ENCODE results near the gene TAF8. TPM values are rescaled to one million over a fixed set of nuclear protein-coding genes. Genes with fewer than 3 reads are reported as not detected.
A peak's percentile ranks its signal among the peaks of the same experiment; 100 is the strongest.

Gene TAF8
- total RNA-seq, 1 donor, result 16.3 TPM

DNA sequence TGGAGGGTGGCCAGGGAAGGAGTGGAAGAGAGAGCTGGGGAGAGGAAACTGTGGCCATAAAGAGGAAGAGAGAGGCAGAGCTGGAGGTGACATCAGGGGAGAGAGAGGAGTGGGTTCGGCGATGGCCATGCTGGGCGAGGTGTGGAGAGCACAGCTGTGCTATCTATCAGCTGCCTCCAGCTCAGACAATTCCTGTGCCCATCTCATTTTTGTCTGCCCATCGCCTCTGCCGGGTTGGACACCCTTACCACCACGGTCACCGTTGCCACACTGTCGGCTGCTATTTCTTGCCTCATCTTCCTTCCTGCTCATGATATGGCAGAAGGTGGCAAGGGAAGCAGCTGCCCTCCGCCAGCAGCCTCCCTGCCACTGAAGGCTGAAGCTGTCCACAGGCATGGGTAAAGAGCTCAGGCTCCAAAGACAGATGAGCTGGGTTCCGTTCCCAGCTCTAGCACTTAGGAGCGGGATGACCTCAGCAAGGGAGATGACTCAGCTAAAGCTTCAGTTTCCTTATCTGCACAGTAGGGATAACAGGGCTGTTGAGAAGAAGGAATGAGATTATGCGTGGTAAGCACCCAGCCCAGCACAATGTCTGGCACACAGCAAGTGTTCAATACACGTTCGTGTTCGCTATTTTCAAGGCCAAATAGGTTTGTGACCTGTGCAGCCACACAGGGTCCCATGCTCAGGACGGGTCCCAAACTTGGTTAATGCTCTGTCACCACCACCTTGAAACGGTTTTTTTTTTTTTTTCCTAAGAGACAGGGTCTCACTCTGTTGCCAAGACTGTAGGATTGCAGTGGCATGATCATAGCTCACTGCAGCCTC is 21.9 kb upstream of the TAF8 start:
- Histone ChIP-seq H3K4me3 (ENCODE audit: insufficient read depth, low read length) (no peak overlapping the region), H3K4me2 (ENCODE audit: insufficient read depth, low read length) (no peak overlapping the region), H2AFZ (ENCODE audit: low read length) (no peak overlapping the region), H3K36me3 (ENCODE audit: insufficient read depth, low read length) (no peaks in the 10 kb centered on the region), H3K27me3 (ENCODE audit: insufficient read depth, low read length) (no peaks in the 10 kb centered on the region), H3K9me3 (ENCODE audit: low read depth, low read length) (no peaks in the 10 kb centered on the region), H3K27ac (ENCODE audit: low read depth, low read length) (no peak overlapping the region), H3K4me1 (ENCODE audit: insufficient read depth, low read length) (peaks cover 3% of the 10 kb centered on the region), H3K79me2 (ENCODE audit: insufficient read depth, low read length) (no peaks in the 10 kb centered on the region), H4K20me1 (ENCODE audit: insufficient read depth, low read length) (no peaks in the 10 kb centered on the region)
- TF ChIP-seq, protein P1, sequence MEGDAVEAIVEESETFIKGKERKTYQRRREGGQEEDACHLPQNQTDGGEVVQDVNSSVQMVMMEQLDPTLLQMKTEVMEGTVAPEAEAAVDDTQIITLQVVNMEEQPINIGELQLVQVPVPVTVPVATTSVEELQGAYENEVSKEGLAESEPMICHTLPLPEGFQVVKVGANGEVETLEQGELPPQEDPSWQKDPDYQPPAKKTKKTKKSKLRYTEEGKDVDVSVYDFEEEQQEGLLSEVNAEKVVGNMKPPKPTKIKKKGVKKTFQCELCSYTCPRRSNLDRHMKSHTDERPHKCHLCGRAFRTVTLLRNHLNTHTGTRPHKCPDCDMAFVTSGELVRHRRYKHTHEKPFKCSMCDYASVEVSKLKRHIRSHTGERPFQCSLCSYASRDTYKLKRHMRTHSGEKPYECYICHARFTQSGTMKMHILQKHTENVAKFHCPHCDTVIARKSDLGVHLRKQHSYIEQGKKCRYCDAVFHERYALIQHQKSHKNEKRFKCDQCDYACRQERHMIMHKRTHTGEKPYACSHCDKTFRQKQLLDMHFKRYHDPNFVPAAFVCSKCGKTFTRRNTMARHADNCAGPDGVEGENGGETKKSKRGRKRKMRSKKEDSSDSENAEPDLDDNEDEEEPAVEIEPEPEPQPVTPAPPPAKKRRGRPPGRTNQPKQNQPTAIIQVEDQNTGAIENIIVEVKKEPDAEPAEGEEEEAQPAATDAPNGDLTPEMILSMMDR (IDR thresholded peaks at IDR 0.05; ENCODE audit: extremely low read depth, low read depth, low read length), result no peak
- DNase-seq (ENCODE audit: insufficient read length, low spot score, missing footprints), result peak; percentile 93

- no peaks in the 10 kb centered on the region for H4K20me1 ChIP-seq (ENCODE audit: insufficient read depth, low read length)
- H2AFZ ChIP-seq (ENCODE audit: low read length), result no peak overlapping the region
- no peaks in the 10 kb centered on the region for H3K36me3 ChIP-seq (ENCODE audit: insufficient read depth, low read length)
- no peaks in the 10 kb centered on the region for H3K9me3 ChIP-seq (ENCODE audit: low read depth, low read length)
- H3K27ac ChIP-seq (ENCODE audit: low read depth, low read length), result no peak overlapping the region
- no peaks in the 10 kb centered on the region for H3K27me3 ChIP-seq (ENCODE audit: insufficient read depth, low read length)
- H3K4me1 ChIP-seq (ENCODE audit: insufficient read depth, low read length), result peaks cover 3% of the 10 kb centered on the region
- no peaks in the 10 kb centered on the region for H3K79me2 ChIP-seq (ENCODE audit: insufficient read depth, low read length)
- DNase-seq (ENCODE audit: insufficient read length, low spot score, missing footprints), result no peak
- H3K4me2 ChIP-seq (ENCODE audit: insufficient read depth, low read length), result no peak overlapping the region
- TF ChIP-seq, protein P1 (IDR thresholded peaks at IDR 0.05; ENCODE audit: extremely low read depth, low read depth, low read length), result no peak
- H3K4me3 ChIP-seq (ENCODE audit: insufficient read depth, low read length), result no peak overlapping the region
Observed at GRCh38 chr6:42029062-42029685, 21.1 kb upstream of the TAF8 start.

DNA sequence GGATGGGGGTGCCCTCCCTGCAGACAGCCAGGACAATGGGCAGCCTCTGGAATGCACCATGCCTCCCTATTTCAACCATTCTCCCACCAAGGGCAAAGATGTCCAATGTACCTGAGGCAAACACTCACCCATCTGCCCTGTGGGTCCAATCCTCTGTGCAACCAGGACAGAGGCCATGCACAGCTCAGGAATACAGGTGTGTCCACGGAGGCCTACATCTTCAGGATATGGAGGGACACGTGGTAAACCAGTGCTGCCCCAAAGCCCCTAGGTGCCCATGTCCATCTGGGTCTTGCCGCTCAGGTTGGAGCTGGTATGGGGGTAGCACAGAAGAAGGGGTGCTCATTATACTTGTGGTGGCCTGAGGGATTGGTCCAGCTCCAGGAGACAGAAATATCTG is 20.4 kb upstream of the TAF8 start:
- no peak for DNase-seq (ENCODE audit: insufficient read length, low spot score, missing footprints)
- H3K4me1 ChIP-seq (ENCODE audit: insufficient read depth, low read length), result peaks cover 3% of the 10 kb centered on the region
- no peak overlapping the region for H2AFZ ChIP-seq (ENCODE audit: low read length)
- H3K4me2 ChIP-seq (ENCODE audit: insufficient read depth, low read length), result no peak overlapping the region
- H3K4me3 ChIP-seq (ENCODE audit: insufficient read depth, low read length), result no peak overlapping the region
- H3K36me3 ChIP-seq (ENCODE audit: insufficient read depth, low read length), result no peaks in the 10 kb centered on the region
- H3K9me3 ChIP-seq (ENCODE audit: low read depth, low read length), result no peaks in the 10 kb centered on the region
- TF ChIP-seq, protein P1 (IDR thresholded peaks at IDR 0.05; ENCODE audit: extremely low read depth, low read depth, low read length), result no peak
- no peak overlapping the region for H3K27ac ChIP-seq (ENCODE audit: low read depth, low read length)
- H3K27me3 ChIP-seq (ENCODE audit: insufficient read depth, low read length), result no peaks in the 10 kb centered on the region
- H3K79me2 ChIP-seq (ENCODE audit: insufficient read depth, low read length), result no peaks in the 10 kb centered on the region
- no peaks in the 10 kb centered on the region for H4K20me1 ChIP-seq (ENCODE audit: insufficient read depth, low read length)
